Endodermal cell (in vitro differentiated cells): ENCODE measurements around the gene RAB3C. TPM values are rescaled to one million over a fixed set of nuclear protein-coding genes. Genes with fewer than 3 reads are reported as not detected.

Experiments
- DNase-seq: peaks from one replicate; pipeline ENCODE4 v3.0.0-alpha.2; 2017
- H3K27ac ChIP-seq: 2 replicates; pipeline ENCODE4 v1.5.1; 2013; ENCODE audit warnings: mild to moderate bottlenecking, low read depth, low read length, moderate library complexity
- H3K27me3 ChIP-seq: 2 replicates; pipeline ENCODE4 v1.6.1; 2013; ENCODE audit warnings: mild to moderate bottlenecking, low read length, moderate library complexity; ENCODE audit not compliant: insufficient read depth, control insufficient read depth, poor library complexity, severe bottlenecking
- H3K36me3 ChIP-seq: 2 replicates; pipeline ENCODE4 v1.7.0; 2013; ENCODE audit warnings: mild to moderate bottlenecking, low read length, moderate library complexity; ENCODE audit not compliant: control insufficient read depth, insufficient read depth
- H3K4me1 ChIP-seq: one replicate; pipeline ENCODE4 v1.7.0; 2013; ENCODE audit warnings: low read length; ENCODE audit not compliant: control insufficient read depth, insufficient read depth
- H3K4me3 ChIP-seq: 2 replicates; pipeline ENCODE4 v1.5.1; 2013; ENCODE audit warnings: mild to moderate bottlenecking, low read length, moderate library complexity
- H3K9ac ChIP-seq: 2 replicates; pipeline ENCODE4 v1.6.1; 2013; ENCODE audit warnings: mild to moderate bottlenecking, low read length, moderate library complexity; ENCODE audit not compliant: poor library complexity, severe bottlenecking; ENCODE audit errors: extremely low read depth
- H3K9me3 ChIP-seq: 2 replicates; pipeline ENCODE4 v1.6.1; 2013; ENCODE audit warnings: mild to moderate bottlenecking, low read length, moderate library complexity; ENCODE audit not compliant: control insufficient read depth
- H3K27ac Mint-ChIP-seq: 2 replicates; pipeline ENCODE4 v1.8.0; 2020; ENCODE audit warnings: mixed read lengths
- H3K27me3 Mint-ChIP-seq: 2 replicates; pipeline ENCODE4 v1.8.0; 2021; ENCODE audit warnings: mild to moderate bottlenecking, mixed read lengths; ENCODE audit not compliant: insufficient read depth
- H3K36me3 Mint-ChIP-seq: 2 replicates; pipeline ENCODE4 v1.8.0; 2020; ENCODE audit warnings: low read depth, mixed read lengths
- H3K4me1 Mint-ChIP-seq: 2 replicates; pipeline ENCODE4 v1.8.0; 2020; ENCODE audit warnings: mixed read lengths
- H3K4me3 Mint-ChIP-seq: 2 replicates; pipeline ENCODE4 v1.8.0; 2020; ENCODE audit warnings: mild to moderate bottlenecking, moderate library complexity, mixed read lengths
- H3K9me3 Mint-ChIP-seq: 2 replicates; pipeline ENCODE4 v1.8.0; 2020; ENCODE audit warnings: mild to moderate bottlenecking, mixed read lengths
- CTCF ChIP-seq: fragments of 200-600 bp; sonication (generic); conservative IDR thresholded peaks from 2 replicates; pipeline ENCODE4 v1.5.0; 2021; ENCODE audit warnings: antibody characterized with exemption, mild to moderate bottlenecking
- WGBS, 2 experiments: methylation state at CpG; one replicate each; pipeline versions ENCODE4 v1.1.5 to v1.1.7; 2013; ENCODE audit warnings: missing lambda C conversion rate in 2 of 2, mixed read lengths in 1 of 2; ENCODE audit not compliant: insufficient coverage in 1 of 2, insufficient read length in 1 of 2; 5-methylcytosine and 5-hydroxymethylcytosine counted together
- total RNA-seq, 2 donors: library from RNA; stranded (reverse); fragmentation: NEBNext Ultra II Directional in 1 of 2; extraction: Animal tissue kit (Norgen Biotek cat#: 25700) in 1 of 2; gene quantifications; 2 replicates in 1 of 2; 3 replicates in 1 of 2; pipeline ENCODE4 v1.2.1, GENCODE V29; 2021

RAB3C gene
- total RNA-seq, 2 donors from 2014 or later = 5.8 to 15.1 TPM

- Histone ChIP-seq H3K4me1 (peaks cover 1% of the 10 kb centered on the region), H3K9ac (no peak overlapping the region), H3K27ac (no peak overlapping the region), H3K4me3 (no peak overlapping the region), H3K27me3 (no peaks in the 10 kb centered on the region), H3K9me3 (no peaks in the 10 kb centered on the region), H3K36me3 (no peaks in the 10 kb centered on the region)
- Mint-ChIP-seq H3K27ac (no peak overlapping the region), H3K27me3 (no peaks in the 10 kb centered on the region), H3K36me3 (no peaks in the 10 kb centered on the region), H3K4me1 (peaks cover 2% of the 10 kb centered on the region), H3K9me3 (no peaks in the 10 kb centered on the region), H3K4me3 (no peak overlapping the region)
- WGBS, 2 experiments = 86 to 98% methylated on average over 4 to 8 of the region's 8 CpGs
- TF ChIP-seq CTCF = no peak
- DNase-seq = no peak
Observed at GRCh38 chr5:58855851-58856739, 273.2 kb downstream of the RAB3C start.

DNA sequence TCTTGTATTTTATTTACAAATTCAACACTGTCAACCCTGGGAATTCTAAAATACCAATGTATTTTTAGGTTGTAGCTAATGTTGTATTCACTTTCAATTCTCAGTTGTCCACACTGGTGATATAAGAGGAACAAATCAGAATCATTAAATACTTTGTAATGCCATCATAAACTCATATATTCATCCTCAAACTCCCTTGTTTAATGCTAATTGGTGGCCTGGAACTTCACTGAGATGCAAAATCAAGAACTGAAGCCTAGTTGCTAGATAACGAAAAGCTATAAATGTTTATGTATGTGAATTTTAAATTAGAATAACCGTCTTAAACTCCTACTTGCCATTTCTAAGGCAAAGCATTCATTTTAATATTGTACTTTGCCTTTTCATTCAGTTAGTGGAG is 274.7 kb downstream of the RAB3C start:
- H3K4me3 Mint-ChIP-seq = no peak overlapping the region
- no peak overlapping the region for H3K4me3 ChIP-seq
- no peaks in the 10 kb centered on the region for H3K27me3 ChIP-seq
- H3K27ac Mint-ChIP-seq = no peak overlapping the region
- no peak overlapping the region for H3K9ac ChIP-seq
- H3K36me3 ChIP-seq = no peaks in the 10 kb centered on the region
- TF ChIP-seq CTCF = no peak
- no peak overlapping the region for H3K27ac ChIP-seq
- no peak for DNase-seq
- no peaks in the 10 kb centered on the region for H3K36me3 Mint-ChIP-seq
- no peaks in the 10 kb centered on the region for H3K9me3 Mint-ChIP-seq
- WGBS, 2 experiments = 36% methylated on average over 2 of the region's 2 CpGs; no CpG with 5 or more reads in 1 of the 2 experiments
- H3K4me1 ChIP-seq = no peaks in the 10 kb centered on the region
- no peaks in the 10 kb centered on the region for H3K4me1 Mint-ChIP-seq
- H3K9me3 ChIP-seq = no peaks in the 10 kb centered on the region
- H3K27me3 Mint-ChIP-seq = no peaks in the 10 kb centered on the region

DNA sequence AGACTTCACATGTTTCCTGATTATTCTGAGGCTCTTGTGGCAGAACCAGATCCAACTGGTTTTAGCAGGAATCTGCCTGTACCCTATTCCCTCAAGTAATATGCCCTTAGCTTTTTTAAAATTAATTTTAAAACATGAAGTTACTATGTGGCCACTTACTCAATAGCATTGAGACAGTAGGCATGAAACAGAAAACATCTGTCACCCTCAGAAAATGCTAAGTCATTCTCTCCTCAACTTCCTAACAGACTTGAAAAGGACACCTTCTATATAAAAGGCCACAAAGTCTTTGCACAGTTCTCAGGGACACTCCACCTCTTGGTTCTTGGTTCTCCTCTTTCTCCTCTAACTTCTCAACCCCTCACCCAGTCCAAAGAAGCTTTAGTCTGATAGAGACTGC is 277.8 kb downstream of the RAB3C start:
- H3K9ac ChIP-seq = no peak overlapping the region
- no peaks in the 10 kb centered on the region for H3K36me3 ChIP-seq
- no peaks in the 10 kb centered on the region for H3K4me1 ChIP-seq
- no peak overlapping the region for H3K27ac ChIP-seq
- H3K9me3 Mint-ChIP-seq = no peaks in the 10 kb centered on the region
- peaks cover 11% of the 10 kb centered on the region for H3K4me1 Mint-ChIP-seq
- no peak overlapping the region for H3K4me3 ChIP-seq
- H3K27me3 Mint-ChIP-seq = no peaks in the 10 kb centered on the region
- no peaks in the 10 kb centered on the region for H3K27me3 ChIP-seq
- H3K27ac Mint-ChIP-seq = no peak overlapping the region
- H3K36me3 Mint-ChIP-seq = no peaks in the 10 kb centered on the region
- H3K9me3 ChIP-seq = no peaks in the 10 kb centered on the region
- DNase-seq = no peak
- H3K4me3 Mint-ChIP-seq = no peak overlapping the region
- TF ChIP-seq CTCF = no peak
